ENCODE data around the gene SLN.
"Not testable (repeated sequence)": the region's sequence is repeated elsewhere in the genome, so short reads cannot be mapped to it uniquely, and the experiment has no call there.

SLN gene

GRCh38 chr11:107711861-107712755, at the start of gene SLN:
TSS of gene SLN (minus strand) at chr11:107712056.
- no peak for DNase-seq

- not testable (repeated sequence) for DNase-seq
Observed at GRCh38 chr11:107758719-107759355, 47.0 kb upstream of the SLN start.

GRCh38 chr11:107757661-107758060, 45.8 kb upstream of the SLN start:
- no peak for DNase-seq

GRCh38 chr11:107756553-107756952, 44.7 kb upstream of the SLN start:
- DNase-seq, result no peak

GRCh38 chr11:107752949-107753822, 41.3 kb upstream of the SLN start:
- no peak for DNase-seq

GRCh38 chr11:107752508-107752907, 40.7 kb upstream of the SLN start:
- no peak for DNase-seq

- no peak for DNase-seq
Observed at GRCh38 chr11:107751082-107751481, 39.2 kb upstream of the SLN start.

GRCh38 chr11:107750313-107750712, 38.5 kb upstream of the SLN start:
- DNase-seq, result no peak

GRCh38 chr11:107747622-107748021, 35.8 kb upstream of the SLN start:
- DNase-seq, result no peak

- DNase-seq, result no peak
Observed at GRCh38 chr11:107744736-107745135, 32.9 kb upstream of the SLN start.

GRCh38 chr11:107743191-107743590, 31.3 kb upstream of the SLN start:
- DNase-seq, result no peak

- no peak for DNase-seq
Observed at GRCh38 chr11:107741044-107741823, 29.4 kb upstream of the SLN start.

GRCh38 chr11:107740271-107740670, 28.4 kb upstream of the SLN start:
- no peak for DNase-seq

GRCh38 chr11:107736546-107736945, 24.7 kb upstream of the SLN start:
- DNase-seq, result no peak

GRCh38 chr11:107733518-107733917, 21.7 kb upstream of the SLN start:
- no peak for DNase-seq

- no peak for DNase-seq
Observed at GRCh38 chr11:107732689-107733051, 20.8 kb upstream of the SLN start.

- no peak for DNase-seq
Observed at GRCh38 chr11:107731941-107732688, 20.3 kb upstream of the SLN start.

GRCh38 chr11:107722662-107723061, 10.8 kb upstream of the SLN start:
- DNase-seq, result no peak

- DNase-seq, result no peak
Observed at GRCh38 chr11:107721207-107721606, 9.4 kb upstream of the SLN start.

GRCh38 chr11:107720303-107720774, 8.5 kb upstream of the SLN start:
- no peak for DNase-seq

GRCh38 chr11:107719557-107720302, 7.9 kb upstream of the SLN start:
- no peak for DNase-seq

Data from activated naive CD4-positive, alpha-beta T cell treated with anti-CD3 and anti-CD28 coated beads, Interleukin-2, amount 50 U/mL, for 16 hours (primary cell).